GM12801 (cell line): ENCODE results near the gene WDR1.

Experiments
- TF ChIP-seq, protein P1 (sequence below): IDR thresholded peaks from one replicate; pipeline ENCODE4 v1.5.1; 2011; ENCODE audit warnings: control low read depth; ENCODE audit not compliant: insufficient read length; ENCODE audit errors: extremely low read depth

The WDR1 gene

DNA sequence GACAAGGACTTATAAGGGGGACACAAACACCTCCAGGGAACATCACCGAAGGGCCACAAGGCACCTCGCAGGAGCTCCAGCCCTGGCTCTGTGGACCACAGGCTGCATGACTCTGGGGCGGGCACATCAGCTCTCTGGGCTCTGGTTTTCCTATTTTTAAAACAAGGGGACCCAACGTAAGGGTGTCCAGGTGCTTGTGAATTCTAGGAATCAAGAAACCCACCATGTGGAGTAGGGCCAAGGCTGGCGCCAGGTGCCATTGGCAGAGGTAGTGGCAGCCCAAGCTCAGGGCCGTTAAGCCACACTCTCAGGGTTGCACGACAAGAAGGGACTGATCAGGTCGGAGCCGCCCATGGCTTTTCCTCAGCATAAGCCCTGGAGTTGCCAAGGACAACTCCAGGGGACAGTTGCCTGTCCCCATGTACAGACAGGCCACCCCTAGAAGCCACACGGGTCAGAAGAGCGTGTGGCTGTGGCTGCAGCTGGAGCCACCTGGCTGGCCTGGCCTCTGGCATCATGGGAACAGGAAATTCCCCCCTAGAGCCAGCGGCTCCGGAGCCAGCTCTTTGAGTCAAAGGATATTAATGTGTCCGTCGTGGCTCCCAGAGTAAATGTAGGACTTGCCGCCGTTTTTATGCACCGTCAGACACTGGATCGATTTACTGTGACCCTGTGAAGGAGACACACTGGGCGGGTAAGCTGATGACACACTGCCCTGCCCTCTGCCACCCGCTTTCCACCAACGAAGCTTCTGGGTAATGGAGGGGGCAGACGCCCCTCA is 32.5 kb downstream of the WDR1 start:
- TF ChIP-seq, protein P1, sequence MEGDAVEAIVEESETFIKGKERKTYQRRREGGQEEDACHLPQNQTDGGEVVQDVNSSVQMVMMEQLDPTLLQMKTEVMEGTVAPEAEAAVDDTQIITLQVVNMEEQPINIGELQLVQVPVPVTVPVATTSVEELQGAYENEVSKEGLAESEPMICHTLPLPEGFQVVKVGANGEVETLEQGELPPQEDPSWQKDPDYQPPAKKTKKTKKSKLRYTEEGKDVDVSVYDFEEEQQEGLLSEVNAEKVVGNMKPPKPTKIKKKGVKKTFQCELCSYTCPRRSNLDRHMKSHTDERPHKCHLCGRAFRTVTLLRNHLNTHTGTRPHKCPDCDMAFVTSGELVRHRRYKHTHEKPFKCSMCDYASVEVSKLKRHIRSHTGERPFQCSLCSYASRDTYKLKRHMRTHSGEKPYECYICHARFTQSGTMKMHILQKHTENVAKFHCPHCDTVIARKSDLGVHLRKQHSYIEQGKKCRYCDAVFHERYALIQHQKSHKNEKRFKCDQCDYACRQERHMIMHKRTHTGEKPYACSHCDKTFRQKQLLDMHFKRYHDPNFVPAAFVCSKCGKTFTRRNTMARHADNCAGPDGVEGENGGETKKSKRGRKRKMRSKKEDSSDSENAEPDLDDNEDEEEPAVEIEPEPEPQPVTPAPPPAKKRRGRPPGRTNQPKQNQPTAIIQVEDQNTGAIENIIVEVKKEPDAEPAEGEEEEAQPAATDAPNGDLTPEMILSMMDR, result no peak

DNA sequence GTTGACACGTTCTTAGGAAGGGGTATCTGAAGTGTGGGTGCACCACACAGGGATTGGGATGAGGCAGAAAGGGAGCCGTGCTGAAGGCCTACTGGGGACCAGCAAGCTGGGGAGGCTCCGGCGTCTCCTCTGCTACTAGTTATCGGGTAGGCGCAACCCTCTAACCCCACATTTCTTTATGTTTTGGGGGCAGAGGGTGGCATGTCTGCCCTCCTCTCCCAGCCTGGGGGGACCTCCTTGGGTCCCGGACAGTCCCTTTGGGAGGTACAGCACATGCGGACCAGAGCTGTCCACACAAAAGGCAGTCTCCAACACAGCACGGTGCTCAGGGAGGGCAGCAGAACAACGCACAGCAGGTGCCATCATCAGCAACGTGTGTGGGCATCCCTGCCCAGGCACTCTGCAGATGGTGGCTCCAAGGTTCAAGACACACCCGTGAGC is 33.2 kb downstream of the WDR1 start:
- TF ChIP-seq, protein P1, result no peak

DNA sequence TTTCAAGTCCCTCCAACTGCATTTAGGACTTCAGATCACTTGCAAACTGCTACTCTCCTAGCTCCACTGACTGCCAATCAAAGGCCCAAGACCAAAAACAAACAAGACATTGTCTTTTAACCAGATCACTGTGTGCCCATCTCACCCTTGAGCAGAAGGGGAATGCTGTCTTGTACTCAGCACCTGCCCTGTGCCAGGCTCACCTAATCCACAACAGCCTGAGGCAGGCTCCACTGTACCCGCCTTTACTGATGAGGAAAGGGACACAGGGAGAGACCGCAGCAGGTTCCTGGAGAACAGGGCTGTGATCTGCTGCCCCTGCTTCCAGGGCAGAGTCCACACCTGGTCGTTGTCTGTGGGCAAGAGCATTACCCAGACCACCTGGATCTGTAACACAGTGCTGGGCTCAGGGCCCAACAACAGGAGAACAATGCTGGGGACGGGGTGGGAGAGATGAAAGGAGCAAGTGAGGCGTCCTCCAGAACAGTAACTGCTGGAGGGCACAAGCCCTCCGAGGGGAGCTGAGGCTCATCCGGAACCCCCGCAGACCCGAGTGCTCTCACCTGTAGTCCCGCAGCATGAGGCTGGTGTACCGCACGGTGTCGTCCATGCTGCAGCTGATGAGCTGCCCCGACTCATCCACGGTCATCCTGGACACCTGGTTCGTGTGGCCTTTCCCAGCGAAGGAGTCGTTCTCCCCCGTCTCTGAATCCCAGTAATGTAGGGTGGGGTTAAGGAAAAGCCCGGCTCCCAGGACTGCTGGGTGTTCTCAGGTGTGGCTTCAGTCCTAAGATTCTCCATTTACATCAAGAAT is 33.9 kb downstream of the WDR1 start:
- TF ChIP-seq, protein P1, result no peak

DNA sequence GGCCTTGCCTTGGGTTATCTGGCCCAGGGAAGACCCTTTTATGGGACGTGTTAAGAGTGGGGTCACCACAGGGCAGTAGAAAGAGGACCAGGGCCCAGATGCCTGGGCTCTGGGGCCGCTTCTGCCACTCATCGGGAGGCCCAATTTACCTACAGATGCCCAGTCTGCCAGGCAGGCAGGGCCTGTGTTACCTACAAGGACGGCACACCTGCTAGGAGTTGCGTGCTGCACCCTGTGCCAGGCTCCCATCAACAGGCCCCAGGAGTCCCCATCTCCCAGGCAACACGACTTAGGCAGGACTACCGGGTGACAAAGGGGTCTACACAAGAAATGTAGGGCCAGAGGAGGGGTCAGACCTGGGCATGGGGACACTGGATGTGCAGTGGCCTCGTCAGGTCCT is 34.6 kb downstream of the WDR1 start:
- TF ChIP-seq, protein P1, result no peak

DNA sequence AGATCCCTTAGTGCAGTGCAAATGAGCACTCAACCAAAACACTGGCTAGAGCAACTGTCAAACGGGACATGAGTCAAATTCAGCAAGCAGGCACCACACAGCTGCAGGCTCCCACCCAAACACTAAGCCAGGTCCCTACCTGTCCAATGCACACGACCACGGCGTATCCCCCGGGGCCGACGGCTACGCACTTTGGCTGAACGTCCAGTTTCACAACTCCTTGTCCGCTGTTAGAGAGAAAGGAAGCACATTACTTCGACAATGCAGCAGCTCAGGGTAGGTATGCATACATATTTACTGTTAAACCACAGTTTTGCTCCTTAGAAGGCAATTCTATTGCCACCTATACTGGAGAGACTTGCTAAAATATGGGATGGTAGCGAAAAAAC is 35.4 kb downstream of the WDR1 start:
- TF ChIP-seq, protein P1, result no peak

DNA sequence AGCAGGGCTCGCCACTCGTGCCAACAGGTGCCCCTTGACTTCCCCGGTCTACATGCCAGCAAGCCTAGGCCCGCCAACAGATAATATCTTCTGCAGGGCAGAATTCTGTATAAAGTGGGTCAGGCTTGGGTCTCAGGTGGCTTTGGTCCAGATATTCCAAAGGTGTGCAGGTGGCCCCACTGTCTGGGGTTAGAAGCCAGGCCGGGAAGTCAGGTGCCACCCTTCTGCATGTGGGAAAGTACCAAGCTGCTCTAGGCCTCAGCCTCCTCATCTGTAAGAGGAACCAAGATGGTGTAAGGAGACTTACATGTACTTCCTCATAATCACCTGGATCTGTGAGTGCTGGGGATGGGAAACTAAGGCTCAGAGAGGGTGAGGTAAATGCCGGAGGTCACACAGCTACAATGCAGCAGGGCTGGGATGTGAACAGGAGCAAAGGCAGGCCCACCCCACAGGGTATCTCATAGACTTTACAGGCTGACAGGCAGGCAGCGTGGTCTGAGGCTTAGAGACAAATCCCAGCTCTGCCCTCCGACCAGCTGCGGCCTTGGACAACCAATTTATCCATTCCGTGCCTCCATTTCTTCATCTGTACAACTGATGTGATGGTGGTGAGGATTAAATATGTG is 35.9 kb downstream of the WDR1 start:
- TF ChIP-seq, protein P1, result no peak

DNA sequence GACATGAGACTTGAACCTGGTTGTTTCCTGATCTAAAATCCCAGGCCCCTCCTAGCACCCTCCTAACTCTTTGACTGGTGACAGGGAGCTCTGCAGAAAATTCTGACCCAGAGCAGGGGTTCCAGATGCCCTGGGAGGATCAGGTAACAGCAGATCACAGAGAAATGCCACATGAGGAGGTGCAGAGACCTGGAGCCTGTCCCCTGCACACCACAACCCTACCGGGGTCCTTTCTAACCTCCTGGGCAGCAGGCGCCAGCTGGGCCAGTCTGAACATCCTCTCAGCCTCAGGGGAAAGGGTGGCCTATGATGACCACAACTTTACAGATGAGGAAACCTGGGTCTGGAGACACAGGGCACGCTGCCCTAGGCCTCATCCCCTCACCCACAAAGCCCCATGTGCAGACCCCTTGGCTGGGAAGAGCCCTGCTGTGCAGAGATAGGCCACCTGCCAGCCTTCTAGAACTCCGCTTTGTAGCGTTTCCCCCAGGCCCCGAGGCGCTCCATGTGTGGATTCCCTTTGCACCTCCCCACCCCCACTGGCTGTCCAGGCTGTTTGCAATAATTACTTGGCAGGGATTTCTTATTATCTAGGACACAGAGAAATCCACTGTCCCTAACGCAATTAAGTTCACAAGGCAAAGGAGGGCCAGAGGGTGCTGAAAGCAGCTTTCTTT is 36.5 kb downstream of the WDR1 start:
- TF ChIP-seq, protein P1, result no peak
